Muscle of arm (tissue), 12 donors: ENCODE data around the gene ADCY5. TPM values are rescaled to one million over a fixed set of nuclear protein-coding genes. Genes with fewer than 3 reads are reported as not detected.

Experiments used
- DNase-seq: peaks from one replicate; pipeline ENCODE4 v3.0.0-alpha.2; 2013
- polyA plus RNA-seq, 12 donors: library from polyadenylated mRNA; unstranded; fragments of 120-200 nt; gene quantifications; one replicate each; pipeline ENCODE4 v1.2.1, GENCODE V29; 2013; ENCODE audit not compliant: insufficient read length in 12 of 12

Gene ADCY5
- polyA plus RNA-seq, 12 donors: 2.5 to 10.5 (median 4.3) TPM; not detected in 1

DNA sequence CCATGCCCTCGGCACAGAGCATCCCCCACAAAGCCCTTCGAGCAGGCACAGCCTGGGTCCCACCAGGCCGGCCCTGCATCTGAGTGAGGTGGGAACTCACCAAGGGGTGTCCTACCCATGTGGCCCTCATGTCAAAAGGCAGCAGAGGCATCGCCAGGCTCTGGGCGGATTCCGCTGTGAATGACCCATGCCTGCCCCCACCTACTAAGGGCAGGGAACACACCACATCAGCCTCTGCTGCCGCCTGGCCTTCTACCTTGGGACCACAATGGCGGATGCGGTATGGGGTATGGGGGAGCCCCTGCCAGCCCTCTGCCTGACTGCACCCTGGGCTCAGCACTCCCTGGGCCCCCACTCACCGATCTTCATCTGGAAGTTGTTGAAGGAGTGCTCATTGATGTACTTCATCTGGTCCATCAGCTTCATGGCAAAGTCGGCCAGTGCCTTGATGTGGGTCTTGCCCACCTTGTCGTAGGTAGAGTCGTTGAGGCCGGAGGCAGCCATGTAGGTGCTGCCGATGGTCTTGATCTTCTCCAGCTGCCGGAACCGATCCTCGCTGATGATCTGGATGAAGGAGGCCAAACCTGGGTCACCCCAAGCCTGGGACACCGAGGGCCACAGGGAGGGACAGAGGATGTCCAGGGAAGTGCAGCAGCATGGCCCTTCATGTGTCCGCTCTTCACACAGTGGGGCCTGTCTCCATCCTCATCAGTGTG is 159.3 kb downstream of the ADCY5 start:
- DNase-seq: no peak

DNA sequence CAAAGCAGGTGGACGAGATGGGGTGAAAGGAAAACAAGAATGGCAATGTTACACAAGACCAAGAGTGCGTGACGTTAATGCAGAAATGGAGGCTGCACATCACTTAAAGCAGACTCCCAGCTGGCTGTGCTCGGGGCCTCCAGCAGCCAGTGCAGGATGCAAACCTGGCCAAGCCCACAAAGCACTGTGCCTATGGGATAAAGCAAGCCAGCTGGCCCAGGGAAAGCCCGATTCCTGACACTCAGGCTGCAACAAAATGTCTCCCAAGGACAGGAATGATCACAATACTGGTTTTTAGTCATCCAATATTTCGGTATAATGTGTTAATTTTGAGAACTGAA is 161.0 kb downstream of the ADCY5 start:
- no peak for DNase-seq

DNA sequence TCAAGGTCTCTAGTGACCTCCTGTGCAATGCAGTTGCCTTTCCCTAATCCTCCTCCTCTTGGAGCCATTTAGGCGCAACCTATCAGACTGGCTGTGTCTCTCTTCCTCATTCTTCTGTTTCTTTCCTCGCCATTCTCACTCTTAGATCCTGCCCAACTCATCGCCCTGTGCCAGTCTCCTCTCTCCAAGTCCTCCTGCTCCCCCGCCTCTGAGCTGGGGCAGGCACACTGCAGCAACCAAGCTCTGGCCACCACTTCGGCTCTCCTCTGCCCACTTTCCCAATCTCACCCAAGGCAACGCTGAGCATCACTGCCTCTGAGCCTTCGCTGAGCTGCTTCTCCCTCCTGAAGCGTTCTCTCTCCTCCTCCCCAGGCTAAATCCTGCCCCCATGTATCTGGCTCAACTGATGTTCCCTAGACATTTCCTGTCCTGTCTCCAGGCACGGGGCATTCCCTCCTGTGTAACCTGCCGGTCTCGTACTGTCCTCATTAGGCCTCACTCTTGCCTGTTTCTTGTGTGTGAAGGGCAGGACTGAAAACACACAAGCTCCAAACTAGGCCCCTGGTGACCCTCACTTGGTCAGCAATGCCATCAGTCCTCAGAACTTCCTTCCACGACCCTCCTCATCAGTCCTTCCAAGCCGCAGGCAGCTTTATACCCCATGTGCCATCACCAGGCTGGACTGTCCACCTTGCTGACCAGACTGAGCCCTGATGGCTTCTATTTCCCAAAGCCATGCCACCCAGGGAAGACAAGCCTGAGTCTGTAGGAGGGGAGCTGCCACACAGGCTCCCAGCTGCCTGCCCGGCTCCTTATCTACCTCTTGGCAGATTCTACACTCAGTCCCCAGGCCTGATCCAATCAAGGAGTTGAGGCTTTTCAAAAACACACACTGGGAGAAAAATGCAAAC is 161.6 kb downstream of the ADCY5 start:
- no peak for DNase-seq

DNA sequence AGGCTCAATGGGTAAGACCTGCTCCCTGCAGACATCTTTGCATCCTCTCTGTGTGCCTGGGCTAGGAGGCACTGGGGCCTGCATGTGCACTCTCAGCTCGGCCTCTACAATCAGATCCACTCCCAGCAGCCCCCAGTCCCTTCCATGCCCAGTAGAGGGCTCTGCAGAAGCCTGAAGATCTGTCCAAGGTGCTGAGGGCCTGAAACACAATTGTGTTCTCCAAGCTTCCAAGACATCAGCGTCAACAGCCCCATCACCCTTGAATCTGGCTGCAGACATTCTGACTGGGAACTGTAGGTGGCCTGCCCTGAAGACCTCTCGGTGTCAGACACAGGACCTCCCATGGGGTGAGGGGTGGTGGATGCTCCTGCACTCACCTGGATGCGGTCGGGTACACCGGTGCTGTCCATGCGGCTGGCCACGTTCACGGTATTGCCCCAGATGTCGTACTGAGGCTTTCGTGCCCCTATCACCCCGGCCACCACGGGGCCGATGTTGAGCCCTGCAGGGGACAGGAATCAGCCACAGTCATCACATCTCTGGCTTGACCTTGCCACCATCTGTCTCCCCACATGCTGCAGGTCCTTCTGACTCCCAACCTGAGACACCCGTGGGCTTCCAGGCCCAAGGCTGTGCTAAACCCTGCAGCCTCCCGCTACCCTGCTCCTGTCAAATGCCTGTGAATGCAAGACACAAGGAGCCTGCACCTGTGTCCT is 162.4 kb downstream of the ADCY5 start:
- DNase-seq: peak; percentile 44

DNA sequence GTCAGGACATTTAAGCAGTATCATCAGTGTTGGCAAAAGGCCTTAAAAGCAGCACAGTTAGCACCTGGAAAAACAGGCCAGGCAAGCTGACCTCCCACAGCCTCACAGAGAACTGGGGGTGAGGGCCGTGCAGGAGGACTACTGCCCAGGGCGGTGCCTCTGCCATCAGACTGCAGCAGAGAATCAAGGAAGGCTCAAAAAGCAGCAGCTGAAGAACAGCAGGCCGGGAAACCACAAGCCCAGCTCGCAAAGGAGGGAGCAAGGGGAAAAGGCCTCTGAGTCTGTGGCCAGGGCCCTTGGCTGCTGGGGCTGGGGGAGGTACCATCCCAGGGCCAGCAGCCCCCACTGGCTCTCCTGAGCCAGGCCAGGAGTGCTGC is 163.0 kb downstream of the ADCY5 start:
- DNase-seq: no peak

DNA sequence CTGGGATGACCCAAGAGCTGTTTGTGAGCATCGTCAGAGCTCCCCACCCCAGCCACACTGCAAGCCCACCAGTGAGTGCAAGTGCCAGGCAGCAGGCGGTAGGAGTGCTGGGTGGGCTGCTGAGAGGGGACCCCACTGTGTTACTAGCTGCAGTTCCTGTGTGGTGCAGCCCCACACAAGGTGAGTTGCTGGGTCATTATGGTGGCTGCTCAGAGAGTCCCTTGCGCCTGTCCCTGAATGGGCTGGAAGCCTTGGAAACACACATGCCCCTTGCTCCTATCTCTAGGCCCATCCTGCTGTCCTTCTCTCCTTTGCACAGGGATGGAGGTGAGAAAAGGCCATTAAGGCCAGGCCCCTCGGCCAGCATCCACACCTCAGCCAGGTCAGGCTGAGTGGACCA is 163.4 kb downstream of the ADCY5 start:
- DNase-seq: no peak

DNA sequence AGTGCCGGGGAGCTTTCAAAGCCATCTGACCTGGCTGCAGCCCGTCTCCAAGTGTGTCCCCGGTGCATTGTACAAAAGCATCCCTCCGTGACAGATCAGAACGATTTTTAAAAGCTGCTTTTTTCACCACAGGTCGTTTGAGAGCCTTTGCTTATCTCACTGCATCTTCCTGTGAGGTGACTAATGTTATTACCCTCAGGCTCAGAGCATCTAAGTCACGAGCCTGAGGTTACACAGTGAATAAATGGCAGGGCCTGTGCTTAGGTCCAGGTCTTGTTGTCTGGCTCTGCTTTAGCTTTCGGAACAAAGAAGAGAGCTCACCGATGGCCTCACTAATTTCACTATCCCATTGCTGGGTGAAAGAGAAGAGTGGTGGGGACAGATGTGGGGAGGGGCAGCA is 163.8 kb downstream of the ADCY5 start:
- no peak for DNase-seq

DNA sequence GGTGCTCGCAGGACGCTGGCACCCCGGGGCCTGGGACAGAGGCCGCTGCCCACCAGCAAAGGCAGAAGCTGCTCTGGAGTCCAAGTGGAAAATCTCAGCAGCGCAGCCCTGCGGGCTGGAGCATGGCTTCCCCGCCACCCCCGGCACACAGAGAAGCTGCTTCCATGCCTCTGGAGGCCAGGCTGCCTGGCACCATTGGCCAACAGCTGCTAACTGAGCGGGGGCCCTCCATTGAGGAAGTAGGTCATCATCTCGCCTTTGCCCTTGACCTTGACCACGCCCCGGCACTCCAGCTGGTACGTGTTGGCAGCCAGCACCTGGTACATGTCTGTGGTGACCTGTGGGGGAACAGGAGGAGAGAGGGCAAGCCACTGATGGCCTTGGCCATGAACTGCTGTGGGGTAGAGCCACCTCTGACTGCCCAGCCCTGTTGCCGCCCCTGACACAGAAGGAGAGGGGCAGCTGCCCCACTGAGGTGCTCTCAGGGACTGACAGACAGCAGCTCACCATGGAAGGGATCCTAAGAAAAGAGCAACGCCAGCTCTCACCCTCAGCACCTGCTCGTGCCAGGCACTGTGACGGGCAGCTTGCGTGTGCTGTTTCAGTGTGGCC is 164.4 kb downstream of the ADCY5 start:
- DNase-seq: no peak

DNA sequence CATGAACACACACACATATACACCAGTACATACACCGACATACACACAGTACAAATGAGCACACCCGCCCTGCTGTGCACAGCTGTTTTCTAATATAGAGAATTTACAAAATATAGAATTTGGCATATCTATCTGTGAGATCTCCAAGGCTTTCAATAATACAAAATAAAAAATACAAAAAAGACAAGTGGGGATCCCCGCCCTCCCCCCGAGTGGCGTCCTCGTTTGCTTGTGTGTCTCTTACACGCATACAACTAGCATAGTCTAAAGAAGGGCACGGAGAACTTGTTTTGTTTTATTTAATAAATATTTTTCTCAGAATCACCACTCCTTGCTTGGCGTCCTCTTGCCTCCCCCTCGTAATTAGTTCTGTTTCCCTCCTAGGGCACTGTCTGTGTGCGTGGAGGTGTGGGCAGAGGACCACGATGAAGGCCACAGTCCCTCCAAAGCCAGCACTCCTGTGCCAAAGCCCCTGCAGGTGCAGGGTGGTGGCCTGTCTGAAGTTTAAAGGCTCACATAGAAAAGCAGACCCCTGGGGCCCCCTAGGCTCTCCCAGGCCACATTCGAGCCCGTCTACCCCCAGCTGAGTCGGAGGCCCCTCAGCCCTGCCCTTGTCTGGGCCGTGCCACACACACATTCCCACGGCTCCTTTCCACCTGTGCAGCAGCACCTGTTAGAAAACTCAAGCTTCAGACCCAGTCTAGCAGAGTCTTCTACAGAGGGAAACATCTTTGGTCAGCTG is 165.1 kb downstream of the ADCY5 start:
- DNase-seq: no peak

DNA sequence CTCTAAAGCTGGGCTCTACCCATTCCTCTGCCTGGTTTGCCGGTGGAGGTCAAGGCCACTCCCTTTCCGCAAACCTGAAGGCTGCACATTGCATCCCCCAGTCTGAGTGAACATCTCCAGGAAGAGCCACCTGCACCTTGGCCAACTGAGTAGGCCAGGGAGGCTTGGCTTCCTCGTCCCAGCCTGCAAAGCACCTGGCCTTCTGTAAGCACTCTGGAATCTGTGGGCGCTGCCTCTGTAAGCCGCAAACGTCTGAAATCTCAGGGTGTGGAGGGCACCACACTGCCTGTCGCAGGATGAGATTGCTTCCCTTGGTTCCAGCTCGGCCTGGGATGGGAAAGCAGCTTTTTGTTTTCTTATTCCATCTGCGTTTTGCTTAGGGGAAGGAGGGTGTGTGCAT is 165.8 kb downstream of the ADCY5 start:
- DNase-seq: no peak

DNA sequence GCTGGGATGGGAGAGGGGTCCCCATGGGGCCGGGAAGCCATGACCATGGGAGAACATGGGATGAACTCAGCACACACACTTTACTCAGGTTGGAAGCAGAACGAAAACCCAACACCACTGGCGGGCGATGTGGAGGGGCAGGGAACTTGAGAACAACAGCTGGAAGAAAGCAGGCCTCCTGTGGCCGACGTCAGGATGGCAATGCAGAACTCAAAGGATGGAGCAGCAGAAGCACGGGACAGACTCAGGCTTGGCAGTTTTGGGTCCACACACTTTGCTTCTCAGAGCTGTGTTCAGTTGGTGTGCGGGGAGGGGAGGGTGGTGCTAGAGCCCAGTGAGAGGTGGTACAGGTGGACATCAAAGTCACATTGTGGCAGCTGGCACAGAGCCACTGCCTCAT is 166.4 kb downstream of the ADCY5 start:
- no peak for DNase-seq

DNA sequence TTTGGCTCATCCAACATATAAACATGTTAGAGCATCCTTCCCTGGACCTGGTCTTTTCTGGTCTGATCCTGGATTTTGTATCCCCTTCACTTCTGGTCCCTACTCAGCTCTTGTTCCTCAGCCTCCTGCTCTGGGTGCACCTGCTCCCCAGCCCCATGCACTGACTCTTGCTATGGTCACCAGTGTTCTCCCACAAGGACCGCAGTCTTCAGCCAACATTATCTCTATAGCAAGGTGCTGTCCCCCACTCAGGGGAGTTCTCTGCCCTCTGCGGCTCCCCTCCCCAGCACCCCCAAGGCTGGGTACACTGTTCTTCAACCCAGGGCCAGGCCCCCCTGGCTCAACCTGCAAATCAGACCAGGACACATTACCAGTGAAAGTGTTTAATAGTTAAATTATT is 167.0 kb downstream of the ADCY5 start:
- no peak for DNase-seq

DNA sequence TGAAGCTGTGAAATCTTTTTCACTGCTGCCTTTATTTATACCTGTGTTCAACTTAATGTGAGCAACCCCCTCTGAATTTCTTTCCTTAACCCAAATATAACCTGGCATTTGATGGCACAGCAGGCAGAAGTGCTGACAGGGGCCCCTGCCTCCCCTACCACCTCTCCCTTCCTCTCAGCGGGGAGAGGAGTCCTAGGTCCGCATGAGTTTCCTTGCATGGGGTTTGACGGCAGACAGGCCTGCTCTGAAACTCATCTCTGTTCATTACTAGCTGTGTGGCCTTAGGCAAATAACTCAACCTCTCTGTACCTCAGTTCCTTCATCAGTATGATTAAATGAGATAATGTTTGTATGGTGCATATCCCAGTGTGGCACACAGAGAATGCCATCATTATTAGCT is 167.5 kb downstream of the ADCY5 start:
- DNase-seq: no peak

DNA sequence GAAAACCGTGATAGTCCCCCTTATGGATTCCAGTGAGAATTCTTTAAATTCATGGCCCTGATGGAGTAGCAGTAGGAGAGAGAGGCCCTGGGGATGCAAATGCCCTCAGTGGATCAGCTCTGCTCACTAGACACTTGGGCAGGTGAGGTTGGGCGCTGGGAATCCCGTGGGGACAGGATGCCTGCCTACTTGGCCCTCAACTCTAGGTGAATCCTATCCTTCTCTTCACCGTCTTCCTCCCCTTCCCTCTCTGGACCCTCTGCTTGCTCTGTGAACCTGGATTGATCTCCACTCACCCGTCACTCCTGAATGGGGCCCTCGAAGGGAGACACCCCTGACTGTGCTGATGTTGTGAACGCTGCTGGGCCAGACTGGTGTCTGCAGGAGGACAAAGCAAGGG is 169.8 kb downstream of the ADCY5 start:
- no peak for DNase-seq

DNA sequence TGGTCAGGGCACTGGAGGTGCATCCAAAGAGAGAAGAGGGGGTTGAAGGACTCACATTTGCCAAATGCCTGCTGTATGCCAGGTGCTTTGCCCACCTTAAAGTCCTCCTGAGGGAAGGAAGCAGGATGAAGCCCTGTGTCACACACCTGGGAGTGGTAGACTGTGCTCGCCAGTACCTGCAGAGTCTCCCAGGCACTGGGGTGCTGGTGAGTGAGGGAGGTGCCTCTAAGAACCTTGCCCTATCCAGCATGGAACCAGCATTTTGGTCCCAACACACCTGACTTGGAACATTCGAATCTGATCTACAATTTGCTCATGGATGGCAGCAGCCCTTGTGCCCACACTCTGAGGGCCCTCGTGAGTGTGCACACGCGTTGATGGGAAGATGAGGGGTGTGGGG is 170.4 kb downstream of the ADCY5 start:
- no peak for DNase-seq

DNA sequence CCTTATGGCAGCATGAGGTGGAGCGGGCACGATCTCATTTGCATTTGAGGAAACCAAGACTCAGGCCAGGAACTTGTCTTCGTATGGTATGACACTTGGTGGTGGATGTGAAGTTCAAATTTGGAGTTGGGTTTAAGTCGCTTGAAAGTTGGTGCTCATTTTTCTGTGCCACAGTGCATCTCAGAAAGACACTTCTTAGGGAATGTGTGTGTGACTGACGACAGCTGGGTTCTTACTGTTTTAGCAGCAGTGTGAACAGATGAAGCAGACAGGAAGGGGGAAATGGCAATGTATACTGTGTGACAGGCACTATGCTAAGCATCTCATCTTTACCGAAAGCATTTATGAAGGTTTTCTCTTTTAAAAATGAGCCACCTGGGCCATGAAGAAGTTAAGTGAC is 171.8 kb downstream of the ADCY5 start:
- DNase-seq: no peak

DNA sequence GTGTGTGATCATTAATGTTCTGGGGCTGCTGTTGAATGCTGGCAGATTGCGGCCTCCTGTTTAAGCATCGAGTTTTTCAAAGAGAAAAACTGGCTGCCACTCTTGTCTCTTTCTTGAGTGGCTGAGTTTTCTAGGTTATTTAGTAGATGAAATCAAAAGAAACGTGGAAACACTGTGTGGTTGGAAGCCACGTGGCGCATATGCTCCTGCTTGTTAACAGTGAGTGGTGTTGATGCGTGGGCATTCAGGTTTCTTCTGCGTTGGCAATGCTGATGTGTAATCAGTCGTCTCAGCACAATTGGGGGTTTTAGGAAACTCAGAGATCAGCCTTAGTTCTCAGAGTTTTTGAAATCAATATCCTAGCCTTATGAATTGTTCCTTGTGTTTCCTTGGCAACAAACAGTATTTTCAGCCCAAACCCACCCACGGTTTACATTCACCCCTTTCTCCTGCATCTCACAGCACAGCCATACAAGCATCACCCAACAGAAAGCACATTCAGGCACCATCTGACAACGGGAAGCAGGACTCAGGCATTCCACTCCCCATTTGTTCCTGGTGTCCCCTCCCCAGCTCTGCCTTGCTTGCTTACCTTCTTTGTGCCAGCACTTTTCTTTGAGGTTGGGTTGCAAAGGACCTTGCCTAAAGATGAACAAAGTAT is 172.4 kb downstream of the ADCY5 start:
- no peak for DNase-seq

DNA sequence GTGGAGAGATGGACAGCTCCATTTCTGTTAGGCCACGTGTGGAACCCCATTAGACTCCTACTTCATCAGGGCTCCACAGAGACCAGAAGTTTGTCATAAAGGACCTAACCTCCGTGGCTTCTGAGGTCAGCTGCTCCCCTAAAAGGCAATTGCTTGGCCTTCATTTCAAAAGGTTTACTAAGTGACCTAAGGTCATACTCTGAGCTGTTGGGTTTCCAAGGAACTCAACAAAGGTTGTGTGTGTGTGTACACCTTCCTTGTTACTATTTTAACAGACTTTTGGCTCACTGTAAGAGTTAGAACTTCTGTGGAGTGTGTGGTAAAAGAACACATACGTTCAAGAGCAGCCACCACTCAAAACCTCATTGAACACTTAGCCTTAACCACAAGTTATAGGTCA is 173.2 kb downstream of the ADCY5 start:
- DNase-seq: no peak

DNA sequence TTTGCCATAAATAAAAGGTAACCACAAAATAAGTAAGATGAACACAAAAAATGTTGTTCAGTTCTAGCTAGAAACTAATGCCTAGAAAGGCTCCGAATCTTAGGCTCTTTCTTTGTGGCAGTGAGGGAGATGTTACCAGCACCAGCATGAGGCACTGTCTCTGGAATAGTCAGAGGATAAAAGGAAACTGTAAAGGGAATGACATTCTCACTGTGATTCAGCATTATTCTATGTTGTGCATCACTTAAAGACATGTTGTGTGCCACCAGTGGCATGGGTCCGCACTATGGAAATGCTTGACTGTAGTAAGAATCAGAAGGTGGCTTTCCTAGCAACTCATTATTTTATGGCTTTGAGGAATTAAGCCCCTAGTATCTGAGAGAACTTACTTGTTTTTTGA is 176.3 kb downstream of the ADCY5 start:
- DNase-seq: no peak

DNA sequence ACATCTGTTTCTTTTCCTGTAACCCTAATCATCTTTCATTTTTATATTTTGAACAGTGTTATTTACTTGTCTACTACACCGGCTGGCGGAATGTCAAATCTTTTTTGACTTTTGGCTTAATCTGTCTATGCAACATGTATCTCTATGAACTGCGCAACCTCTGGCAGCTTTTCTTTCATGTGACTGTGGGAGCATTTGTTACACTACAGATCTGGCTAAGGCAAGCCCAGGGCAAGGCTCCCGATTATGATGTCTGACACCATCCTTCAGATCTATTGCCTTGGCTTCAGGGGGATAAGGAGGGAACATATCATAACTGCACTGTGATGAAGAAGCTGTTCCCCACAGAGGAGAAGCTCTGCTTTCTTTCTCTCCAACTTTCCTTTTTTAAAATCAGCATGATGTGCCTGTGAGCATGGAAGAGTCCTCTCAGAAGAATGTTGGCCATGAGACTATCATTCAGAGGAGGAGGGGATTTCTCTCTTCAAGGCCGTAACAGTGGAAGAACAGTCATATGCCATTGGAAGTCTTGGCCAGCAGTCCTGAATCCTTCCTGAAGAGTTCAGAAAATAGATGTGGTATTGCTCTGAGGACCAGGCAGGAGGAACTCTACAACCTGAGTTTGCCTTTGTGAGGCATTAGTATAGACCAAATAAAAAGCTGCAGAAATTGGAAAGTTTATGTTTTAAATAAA is 177.3 kb downstream of the ADCY5 start:
- peak; percentile 7 for DNase-seq
